HEK293 (cell line): Measurements from ENCODE around the gene CDR2L.

ENCODE experiments used
- BCL6B ChIP-seq: fragments of 450-650 bp; formaldehyde crosslinking; IDR thresholded peaks from 2 replicates; pipeline ENCODE4 v1.5.1; 2017; ENCODE audit warnings: missing biosample characterization, missing genetic modification characterization
- SP3 ChIP-seq: fragments of 450-650 bp; formaldehyde crosslinking; IDR thresholded peaks from 2 replicates; pipeline ENCODE4 v1.5.1; 2016; ENCODE audit warnings: missing biosample characterization, missing genetic modification characterization
- TSHZ1 ChIP-seq: fragments of 450-650 bp; formaldehyde crosslinking; IDR thresholded peaks from 2 replicates; pipeline ENCODE4 v1.5.1; 2016; ENCODE audit warnings: missing biosample characterization, missing genetic modification characterization, borderline replicate concordance
- ZBTB1 ChIP-seq: fragments of 450-650 bp; formaldehyde crosslinking; IDR thresholded peaks from 2 replicates; pipeline ENCODE4 v1.5.1; 2016; ENCODE audit warnings: missing biosample characterization, missing genetic modification characterization
- ZNF18 ChIP-seq: fragments of 450-650 bp; formaldehyde crosslinking; IDR thresholded peaks from 2 replicates; pipeline ENCODE4 v1.5.1; 2016; ENCODE audit warnings: missing biosample characterization, missing genetic modification characterization
- ZNF239 ChIP-seq: fragments of 450-650 bp; formaldehyde crosslinking; IDR thresholded peaks from 2 replicates; pipeline ENCODE4 v1.5.1; 2016; ENCODE audit warnings: missing biosample characterization, missing genetic modification characterization
- ZNF366 ChIP-seq: fragments of 450-650 bp; formaldehyde crosslinking; conservative IDR thresholded peaks from 2 replicates; pipeline ENCODE4 v1.5.1; 2016; ENCODE audit warnings: missing biosample characterization, missing genetic modification characterization
- ZNF426 ChIP-seq: fragments of 450-650 bp; formaldehyde crosslinking; IDR thresholded peaks from 2 replicates; pipeline ENCODE4 v1.5.1; 2017; ENCODE audit warnings: missing biosample characterization, missing genetic modification characterization, mild to moderate bottlenecking, inconsistent platforms, moderate library complexity
- ZNF48 ChIP-seq: fragments of 450-650 bp; formaldehyde crosslinking; IDR thresholded peaks from 2 replicates; pipeline ENCODE4 v1.5.1; 2016; ENCODE audit warnings: missing biosample characterization, missing genetic modification characterization
- ZNF501 ChIP-seq: fragments of 450-650 bp; formaldehyde crosslinking; IDR thresholded peaks from 2 replicates; pipeline ENCODE4 v1.5.1; 2016; ENCODE audit warnings: missing biosample characterization, missing genetic modification characterization
- ZNF518A ChIP-seq: fragments of 450-650 bp; formaldehyde crosslinking; conservative IDR thresholded peaks from 2 replicates; pipeline ENCODE4 v1.5.1; 2016; ENCODE audit warnings: low read depth, missing biosample characterization, missing genetic modification characterization
- ZNF555 ChIP-seq: fragments of 450-650 bp; formaldehyde crosslinking; conservative IDR thresholded peaks from 2 replicates; pipeline ENCODE4 v1.5.1; 2017; ENCODE audit warnings: missing biosample characterization, mild to moderate bottlenecking, missing genetic modification characterization, inconsistent platforms
- ZNF561 ChIP-seq: fragments of 450-650 bp; IDR thresholded peaks from 2 replicates; pipeline ENCODE4 v1.5.1; 2018; ENCODE audit warnings: missing biosample characterization, missing genetic modification characterization, borderline replicate concordance
- ZNF623 ChIP-seq: fragments of 450-650 bp; formaldehyde crosslinking; IDR thresholded peaks from 2 replicates; pipeline ENCODE4 v1.5.1; 2016; ENCODE audit warnings: missing biosample characterization, missing genetic modification characterization
- ZNF658 ChIP-seq: fragments of 450-650 bp; formaldehyde crosslinking; IDR thresholded peaks from 2 replicates; pipeline ENCODE4; 2016; ENCODE audit warnings: missing biosample characterization, missing genetic modification characterization
- ZNF692 ChIP-seq: fragments of 450-650 bp; formaldehyde crosslinking; IDR thresholded peaks from 2 replicates; pipeline ENCODE4 v1.5.1; 2016; ENCODE audit warnings: missing biosample characterization, missing genetic modification characterization
- ZNF704 ChIP-seq: fragments of 450-650 bp; formaldehyde crosslinking; IDR thresholded peaks from 2 replicates; pipeline ENCODE4 v1.5.1; 2016; ENCODE audit warnings: missing biosample characterization, missing genetic modification characterization
- ZNF707 ChIP-seq: fragments of 450-650 bp; formaldehyde crosslinking; IDR thresholded peaks from 2 replicates; pipeline ENCODE4 v1.5.1; 2016; ENCODE audit warnings: missing biosample characterization, missing genetic modification characterization
- ZNF777 ChIP-seq: fragments of 450-650 bp; formaldehyde crosslinking; IDR thresholded peaks from 2 replicates; pipeline ENCODE4 v1.5.1; 2017; ENCODE audit warnings: missing biosample characterization, missing genetic modification characterization, borderline replicate concordance
- ZNF843 ChIP-seq: fragments of 450-650 bp; formaldehyde crosslinking; IDR thresholded peaks from 2 replicates; pipeline ENCODE4 v1.5.1; 2016; ENCODE audit warnings: missing biosample characterization, missing genetic modification characterization
- ZSCAN18 ChIP-seq: fragments of 450-650 bp; formaldehyde crosslinking; IDR thresholded peaks from 2 replicates; pipeline ENCODE4 v1.5.1; 2016; ENCODE audit warnings: missing biosample characterization, missing genetic modification characterization

Gene CDR2L

GRCh38 chr17:75012346-75013091 lies 25.1 kb downstream of the CDR2L start, which contains the start of gene MRPL58 (continued):
- TF ChIP-seq ZNF692, result peak; percentile 68
- peak; percentile 50 for TF ChIP-seq ZNF843 (tag by site-specific recombination)
- TF ChIP-seq TSHZ1 (tag by site-specific recombination), result peak; percentile 16; the same call in 1 of the 2 replicates
- no peak for TF ChIP-seq ZNF18 (tag by site-specific recombination)
- TF ChIP-seq ZBTB1, result 0 out of 2 replicates have a peak, but pooled peaks have one; percentile 48
- peak; percentile 80 for TF ChIP-seq ZNF561
- TF ChIP-seq ZNF239 (tag by site-specific recombination), result peak; percentile 31; the same call in 1 of the 2 replicates
- 0 out of 2 replicates have a peak, but pooled peaks have one; percentile 25 for TF ChIP-seq ZNF623 (tag by site-specific recombination)
- peak; percentile 84 for TF ChIP-seq SP3 (tag by site-specific recombination)
- TF ChIP-seq ZSCAN18 (tag by site-specific recombination), result no peak
- TF ChIP-seq ZNF426, result no peak
- TF ChIP-seq BCL6B, result no peak
- TF ChIP-seq ZNF704 (tag by site-specific recombination), result no peak
- TF ChIP-seq ZNF518A, result peak; percentile 60
- peak; percentile 56; the same call in 1 of the 2 replicates for TF ChIP-seq ZNF366 (tag by site-specific recombination)
- no peak for TF ChIP-seq ZNF658 (tag by site-specific recombination)
- no peak for TF ChIP-seq ZNF48 (tag by site-specific recombination)
- peak; percentile 28; the same call in 1 of the 2 replicates for TF ChIP-seq ZNF777
- no peak for TF ChIP-seq ZNF555 (tag by site-specific recombination)
- TF ChIP-seq ZNF501, result peak; percentile 90
- peak; percentile 50 for TF ChIP-seq ZNF707 (tag by site-specific recombination)
